Prostate gland (tissue), 2 donors: ENCODE results near the gene NBPF3. TPM values are rescaled to one million over a fixed set of nuclear protein-coding genes. Genes with fewer than 3 reads are reported as not detected.
A peak's percentile ranks its signal among the peaks of the same experiment; 100 is the strongest.
"Not testable (repeated sequence)": the region's sequence is repeated elsewhere in the genome, so short reads cannot be mapped to it uniquely, and the experiment has no call there.

Source experiments
- DNase-seq: peaks from one replicate; pipeline ENCODE4 v3.0.0-alpha.2; 2019; ENCODE audit warnings: low spot score
- H3K27ac ChIP-seq, 2 donors: fragments of 200-600 bp; sonication (generic); 2 replicates each; pipeline ENCODE4 v1.5.1; 2017 to 2019
- H3K27me3 ChIP-seq: fragments of 200-600 bp; sonication (generic); replicated peaks from 2 replicates; pipeline ENCODE4 v1.5.1; 2019; ENCODE audit not compliant: insufficient read depth
- H3K36me3 ChIP-seq, 2 donors: fragments of 200-600 bp; sonication (generic); 1 replicate in 1 of 2; 2 replicates in 1 of 2; pipeline versions ENCODE4 v1.5.1 to v1.8.1; 2017 to 2019
- H3K4me1 ChIP-seq: fragments of 200-600 bp; sonication (generic); replicated peaks from 2 replicates; pipeline ENCODE4 v1.5.1; 2019
- H3K4me3 ChIP-seq, 2 donors: fragments of 200-600 bp; sonication (generic); 2 replicates each; pipeline ENCODE4 v1.5.1; 2017 to 2019
- H3K9me3 ChIP-seq: fragments of 200-600 bp; sonication (generic); 2 replicates; pipeline ENCODE4 v1.5.1; 2017
- CTCF ChIP-seq, 4 experiments: fragments of 200-600 bp in 2 of 4; fragments of 450-650 bp in 2 of 4; sonication (generic) in 2 of 4; IDR thresholded peaks; 1 replicate in 3 of 4; 2 replicates in 1 of 4; pipeline ENCODE4 v1.5.1; 2016 to 2019; ENCODE audit warnings: antibody characterized with exemption in 4 of 4, mild to moderate bottlenecking in 2 of 4, moderate library complexity in 2 of 4
- POLR2A ChIP-seq: fragments of 450-650 bp; IDR thresholded peaks from one replicate; pipeline ENCODE4 v1.6.1; 2016; ENCODE audit warnings: antibody characterized with exemption, mild to moderate bottlenecking
- POLR2AphosphoS5 ChIP-seq: sonication (generic); formaldehyde crosslinking; IDR thresholded peaks from one replicate; pipeline ENCODE4 v1.6.1; 2017; ENCODE audit warnings: antibody characterized with exemption
- WGBS: methylation state at CpG from one replicate; pipeline ENCODE4 v1.1.5; 2018; 5-methylcytosine and 5-hydroxymethylcytosine counted together
- intact Hi-C: fragments of 100-400 bp; cut with DNase I; formaldehyde crosslinking; loops from one replicate; pipeline ENCODE4 v1.14.2; 2022
- total RNA-seq, 2 donors: library from RNA; depleted of rRNA; stranded (reverse); fragments of >200 nt; gene quantifications; one replicate each; pipeline ENCODE4 v1.1.0, GENCODE V29; 2016

Gene NBPF3
- total RNA-seq, 2 donors from 2014 or later = 13.9 to 19.7 TPM

DNA sequence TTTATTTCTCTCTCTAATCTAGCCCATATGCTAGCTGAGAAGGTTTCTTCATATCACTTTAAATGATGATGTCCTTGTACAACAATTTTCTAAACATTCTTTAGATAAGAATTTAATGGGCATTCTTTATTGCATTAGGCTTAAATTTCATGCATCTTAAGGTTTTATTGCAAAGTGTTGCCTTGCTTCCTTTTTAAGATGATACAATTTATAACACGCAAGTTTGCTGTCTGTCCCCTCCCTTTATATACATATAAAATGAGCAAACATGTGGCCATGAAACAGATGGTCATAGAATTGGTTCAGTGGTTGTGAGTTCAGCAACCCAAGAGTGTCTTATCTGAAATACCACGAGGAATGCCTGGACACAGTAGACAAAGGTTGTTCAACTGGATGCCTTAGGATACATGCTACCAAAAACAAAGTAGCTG is 12.1 kb downstream of the NBPF3 start:
- H3K4me3 ChIP-seq = no peak overlapping the region
- H3K27ac ChIP-seq = no peak overlapping the region
- no peaks in the 10 kb centered on the region for H3K36me3 ChIP-seq
- intact Hi-C loops = no loop called here
- 27% methylated on average over 2 of the region's 2 CpGs for WGBS
- DNase-seq = no peak
- no peaks in the 10 kb centered on the region for H3K4me1 ChIP-seq
- TF ChIP-seq CTCF (IDR thresholded peaks at IDR 0.05) (no peak), POLR2A (no peak), POLR2AphosphoS5 (no peak)
- H3K9me3 ChIP-seq = no peaks in the 10 kb centered on the region
- no peaks in the 10 kb centered on the region for H3K27me3 ChIP-seq

DNA sequence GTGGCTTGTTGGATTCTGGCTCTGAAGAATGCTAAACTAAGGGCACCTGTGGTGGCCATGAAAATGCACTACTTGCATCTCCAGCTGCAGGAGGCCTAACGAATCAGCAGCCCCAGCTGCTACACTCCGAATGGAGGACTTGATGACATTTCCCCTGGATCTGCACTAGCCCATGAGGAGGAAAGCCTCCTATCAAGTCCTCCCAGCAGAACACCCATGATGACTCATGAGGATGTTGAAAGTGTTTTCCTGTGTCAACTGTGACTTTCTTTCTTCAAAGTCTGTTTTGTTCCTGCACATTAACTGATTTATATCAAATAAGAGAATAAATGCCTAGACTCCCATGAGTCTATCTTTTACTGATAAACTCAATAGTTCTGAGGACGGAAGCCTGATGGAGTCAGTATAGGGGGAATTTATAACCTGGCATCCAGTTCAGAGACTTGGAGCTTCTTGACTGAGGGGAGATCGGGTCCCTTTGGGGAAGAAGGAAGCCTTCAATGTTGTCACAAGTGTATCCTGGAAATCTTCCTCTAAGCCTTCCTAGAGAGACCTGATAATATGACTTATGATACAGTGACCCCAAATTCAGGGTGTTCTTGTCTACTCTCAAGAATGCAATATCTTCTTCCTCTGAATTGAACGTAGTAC is 14.2 kb downstream of the NBPF3 start:
- intact Hi-C loops, H3K36me3 ChIP-seq: not testable (repeated sequence)
- WGBS = 93% methylated on average over 5 of the region's 5 CpGs

GRCh38 chr1:21454904-21455303 is 15.0 kb downstream of the NBPF3 start:
- intact Hi-C loops, H3K27ac ChIP-seq, H3K27me3 ChIP-seq, H3K4me1 ChIP-seq, H3K36me3 ChIP-seq, H3K9me3 ChIP-seq, DNase-seq, H3K4me3 ChIP-seq: not testable (repeated sequence)
- WGBS = 78% methylated on average over 5 of the region's 5 CpGs

More for the DNA sequence above, 14.2 kb downstream of the NBPF3 start:
- not testable (repeated sequence) for H3K27ac ChIP-seq, H3K4me1 ChIP-seq, H3K4me3 ChIP-seq, DNase-seq, H3K9me3 ChIP-seq, H3K27me3 ChIP-seq

- Histone ChIP-seq H3K36me3 (no peaks in the 10 kb centered on the region), H3K9me3 (no peaks in the 10 kb centered on the region), H3K4me3 (no peak overlapping the region), H3K4me1 (no peaks in the 10 kb centered on the region), H3K27ac (no peak overlapping the region), H3K27me3 (no peaks in the 10 kb centered on the region)
- 100% methylated on average over 1 of the region's 1 CpG for WGBS
- intact Hi-C loops = no loop called here
- DNase-seq = no peak
- TF ChIP-seq POLR2A (no peak), CTCF (IDR thresholded peaks at IDR 0.05) (no peak), POLR2AphosphoS5 (no peak)
These were observed 17.7 kb downstream of the NBPF3 start for GRCh38 chr1:21457654-21458053.

DNA sequence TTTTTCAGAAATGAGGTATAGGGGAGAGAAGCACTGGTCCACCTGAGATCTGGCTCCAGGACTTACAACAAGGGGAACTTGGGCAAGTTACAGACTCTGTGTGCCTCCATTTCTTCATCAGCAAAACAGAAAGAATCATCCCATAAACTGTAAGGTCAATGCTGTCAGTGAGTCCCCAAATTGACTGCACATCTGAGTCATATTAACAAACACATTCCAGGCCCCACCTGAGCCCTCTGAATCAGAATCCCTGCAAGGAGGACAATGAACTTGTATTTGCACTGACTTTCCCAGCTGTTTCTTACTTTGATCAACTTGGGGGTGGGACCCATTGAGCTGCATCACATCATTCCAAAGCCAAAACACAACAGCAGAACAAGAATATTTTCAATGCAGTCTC is 25.2 kb downstream of the NBPF3 start:
- H3K4me1 ChIP-seq, H3K27ac ChIP-seq, H3K4me3 ChIP-seq, intact Hi-C loops, H3K9me3 ChIP-seq, H3K27me3 ChIP-seq, H3K36me3 ChIP-seq, DNase-seq: not testable (repeated sequence)

GRCh38 chr1:21467946-21468345 is 28.0 kb downstream of the NBPF3 start:
- H3K36me3 ChIP-seq, H3K27me3 ChIP-seq, H3K27ac ChIP-seq, DNase-seq, H3K9me3 ChIP-seq, intact Hi-C loops, H3K4me3 ChIP-seq, H3K4me1 ChIP-seq: not testable (repeated sequence)
- WGBS = 44% methylated on average over 4 of the region's 4 CpGs

DNA sequence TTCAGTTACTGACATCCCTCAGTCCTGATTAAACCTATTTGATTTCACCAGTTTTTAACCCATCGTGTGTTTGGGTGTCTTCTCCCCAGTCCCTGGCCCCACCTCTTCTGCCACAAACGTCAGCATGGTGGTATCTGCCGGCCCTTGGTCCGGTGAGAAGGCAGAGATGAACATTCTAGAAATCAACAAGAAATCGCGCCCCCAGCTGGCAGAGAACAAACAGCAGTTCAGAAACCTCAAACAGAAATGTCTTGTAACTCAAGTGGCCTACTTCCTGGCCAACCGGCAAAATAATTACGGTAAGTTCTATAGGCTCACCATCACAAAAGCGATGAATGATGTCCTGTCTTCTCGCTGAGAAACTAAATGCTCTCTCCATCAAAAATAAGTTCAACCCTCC is 28.7 kb downstream of the NBPF3 start:
- intact Hi-C loops = no loop called here
- Histone ChIP-seq H3K4me3 (no peak overlapping the region), H3K27ac (no peak overlapping the region), H3K4me1 (no peaks in the 10 kb centered on the region), H3K27me3 (no peaks in the 10 kb centered on the region), H3K9me3 (no peaks in the 10 kb centered on the region), H3K36me3 (no peaks in the 10 kb centered on the region)
- 58% methylated on average over 10 of the region's 10 CpGs for WGBS
- no peak for TF ChIP-seq POLR2AphosphoS5
- TF ChIP-seq CTCF (IDR thresholded peaks at IDR 0.05) = peak in 1 of 4 experiments; percentile 7
- no peak for DNase-seq
